ENCODE results near the gene SNUPN.

SNUPN gene

DNA sequence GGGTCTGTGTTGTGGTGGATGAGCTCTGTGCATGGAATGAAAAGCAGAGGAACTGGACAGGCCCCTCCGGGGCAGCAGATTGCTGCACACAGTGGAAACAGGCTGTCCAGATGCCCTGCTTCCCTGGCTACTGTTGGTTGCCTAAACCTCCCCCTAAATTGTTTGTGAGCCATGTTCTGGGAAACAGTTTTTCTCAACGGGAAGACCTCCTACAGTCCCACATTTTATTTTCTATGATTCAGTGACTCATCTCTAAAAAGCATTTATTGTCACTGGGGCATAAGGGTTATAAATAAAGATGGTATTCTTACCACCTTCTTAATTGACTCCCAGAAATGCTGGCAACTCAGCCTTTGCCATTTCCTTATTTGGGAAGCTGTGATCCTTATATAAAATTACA lies 26.1 kb downstream of the SNUPN start:
- TF ChIP-seq, protein P1, sequence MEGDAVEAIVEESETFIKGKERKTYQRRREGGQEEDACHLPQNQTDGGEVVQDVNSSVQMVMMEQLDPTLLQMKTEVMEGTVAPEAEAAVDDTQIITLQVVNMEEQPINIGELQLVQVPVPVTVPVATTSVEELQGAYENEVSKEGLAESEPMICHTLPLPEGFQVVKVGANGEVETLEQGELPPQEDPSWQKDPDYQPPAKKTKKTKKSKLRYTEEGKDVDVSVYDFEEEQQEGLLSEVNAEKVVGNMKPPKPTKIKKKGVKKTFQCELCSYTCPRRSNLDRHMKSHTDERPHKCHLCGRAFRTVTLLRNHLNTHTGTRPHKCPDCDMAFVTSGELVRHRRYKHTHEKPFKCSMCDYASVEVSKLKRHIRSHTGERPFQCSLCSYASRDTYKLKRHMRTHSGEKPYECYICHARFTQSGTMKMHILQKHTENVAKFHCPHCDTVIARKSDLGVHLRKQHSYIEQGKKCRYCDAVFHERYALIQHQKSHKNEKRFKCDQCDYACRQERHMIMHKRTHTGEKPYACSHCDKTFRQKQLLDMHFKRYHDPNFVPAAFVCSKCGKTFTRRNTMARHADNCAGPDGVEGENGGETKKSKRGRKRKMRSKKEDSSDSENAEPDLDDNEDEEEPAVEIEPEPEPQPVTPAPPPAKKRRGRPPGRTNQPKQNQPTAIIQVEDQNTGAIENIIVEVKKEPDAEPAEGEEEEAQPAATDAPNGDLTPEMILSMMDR (conservative IDR thresholded peaks at IDR 0.05; ENCODE audit: low read depth, low read length): no peak
- no peak overlapping the region for H3K4me3 ChIP-seq (ENCODE audit: low read length)
- no peak for DNase-seq (ENCODE audit: low read depth)

DNA sequence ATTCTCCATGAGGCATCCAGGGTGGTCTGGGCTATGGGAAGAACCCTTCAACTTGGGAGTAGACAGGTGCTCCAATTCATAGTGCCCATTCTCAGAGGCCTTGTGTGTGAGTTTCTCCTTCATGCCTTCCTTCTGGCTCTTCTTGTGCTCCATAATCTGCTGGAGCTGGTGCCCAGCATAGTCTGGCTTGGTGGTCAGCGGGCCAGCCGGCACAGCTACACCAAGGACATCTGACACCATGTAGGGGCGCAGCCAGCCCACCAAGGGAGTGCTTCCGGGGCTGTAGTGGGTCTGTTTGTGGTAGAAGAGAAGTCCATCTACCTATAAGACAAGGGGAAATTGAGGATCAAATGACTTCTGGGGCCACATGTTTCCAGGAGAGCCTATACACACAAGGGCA lies 27.2 kb downstream of the SNUPN start:
- no peak overlapping the region for H3K4me3 ChIP-seq (ENCODE audit: low read length)
- TF ChIP-seq, protein P1 (conservative IDR thresholded peaks at IDR 0.05; ENCODE audit: low read depth, low read length): no peak
- no peak for DNase-seq (ENCODE audit: low read depth)

DNA sequence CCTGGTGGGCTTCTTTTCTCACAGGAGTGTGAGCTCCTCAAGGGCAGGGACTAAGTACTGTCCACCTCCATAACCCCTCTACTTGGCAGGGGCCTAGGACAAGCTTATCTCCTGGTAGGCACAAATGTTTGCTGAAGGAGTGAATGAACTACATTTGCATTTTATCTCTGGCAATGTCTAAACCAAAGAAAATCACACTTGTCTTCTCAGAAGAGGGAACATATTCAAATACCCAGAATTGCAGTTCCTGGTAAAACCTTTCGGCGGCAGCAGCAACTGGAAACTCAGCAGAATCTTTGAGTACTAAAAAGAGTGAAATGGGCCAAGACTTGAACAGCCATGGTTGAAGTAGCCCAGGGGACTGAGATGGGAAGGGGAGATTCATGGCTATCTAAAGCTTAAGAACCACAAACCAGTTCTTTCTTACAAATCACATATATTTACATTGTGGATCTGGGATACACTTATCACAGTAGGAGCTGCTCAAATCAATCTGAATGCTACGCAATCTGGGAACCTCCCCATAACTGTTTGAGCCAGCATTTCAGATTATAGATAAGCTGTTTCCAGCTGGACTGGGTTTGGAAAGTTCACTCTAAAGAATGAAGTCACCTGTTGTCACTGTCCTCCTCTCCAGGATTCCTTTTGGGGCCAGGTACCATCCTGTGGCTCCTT lies 27.7 kb downstream of the SNUPN start:
- no peak for DNase-seq (ENCODE audit: low read depth)
- no peak overlapping the region for H3K4me3 ChIP-seq (ENCODE audit: low read length)
- TF ChIP-seq, protein P1 (conservative IDR thresholded peaks at IDR 0.05; ENCODE audit: low read depth, low read length): peak; percentile 51

DNA sequence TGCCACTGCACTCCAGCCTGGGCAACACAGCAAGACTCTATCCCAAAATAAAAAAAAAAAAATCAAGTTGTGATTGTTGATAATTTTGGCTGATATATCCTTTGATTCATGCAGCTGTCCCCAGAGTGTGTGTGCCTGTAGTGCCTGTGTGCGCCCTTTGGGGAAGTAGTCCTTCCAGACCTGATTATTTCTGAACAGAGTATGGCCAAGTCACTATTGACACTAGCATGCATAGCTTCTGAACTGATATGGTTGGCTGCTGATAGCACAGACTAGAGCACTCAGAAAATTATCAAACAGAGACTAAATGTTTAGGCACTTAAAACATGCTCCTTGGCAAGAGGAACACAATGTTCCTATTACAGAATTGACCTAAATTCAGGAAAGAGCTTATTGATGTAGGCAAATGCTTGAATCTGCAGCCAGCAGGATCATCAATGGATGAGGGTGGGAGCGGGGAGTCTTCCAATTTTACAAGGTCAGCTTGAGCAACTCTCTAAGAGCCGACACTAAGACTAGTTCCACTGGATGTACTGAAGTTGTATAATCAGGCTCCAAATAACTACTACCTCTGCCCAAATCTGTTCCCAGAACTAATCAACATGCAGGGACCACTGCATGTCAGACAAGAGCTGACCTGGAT lies 28.7 kb downstream of the SNUPN start:
- no peak for DNase-seq (ENCODE audit: low read depth)
- H3K4me3 ChIP-seq (ENCODE audit: low read length): no peak overlapping the region
- TF ChIP-seq, protein P1 (conservative IDR thresholded peaks at IDR 0.05; ENCODE audit: low read depth, low read length): no peak

DNA sequence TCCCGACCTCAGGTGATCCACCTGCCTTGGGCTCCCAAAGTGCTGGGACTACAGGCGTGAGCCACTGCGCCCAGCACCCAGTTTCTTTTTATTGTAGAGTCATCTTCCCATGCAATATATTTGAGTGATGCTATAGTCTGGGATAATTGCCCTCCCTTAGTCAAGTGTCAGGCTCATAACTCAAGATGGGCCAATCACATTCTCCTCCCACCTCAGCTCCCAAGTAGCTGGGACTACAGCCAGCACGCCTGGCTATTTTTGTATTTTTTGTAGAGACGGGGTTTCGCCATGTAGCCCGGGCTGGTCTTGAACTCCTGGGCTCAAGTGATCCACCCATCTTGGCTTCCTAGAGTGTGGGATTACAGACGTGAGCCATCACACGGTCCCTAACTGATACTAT lies 31.2 kb downstream of the SNUPN start:
- TF ChIP-seq, protein P1 (conservative IDR thresholded peaks at IDR 0.05; ENCODE audit: low read depth, low read length): no peak
- DNase-seq (ENCODE audit: low read depth): no peak
- H3K4me3 ChIP-seq (ENCODE audit: low read length): no peak overlapping the region

DNA sequence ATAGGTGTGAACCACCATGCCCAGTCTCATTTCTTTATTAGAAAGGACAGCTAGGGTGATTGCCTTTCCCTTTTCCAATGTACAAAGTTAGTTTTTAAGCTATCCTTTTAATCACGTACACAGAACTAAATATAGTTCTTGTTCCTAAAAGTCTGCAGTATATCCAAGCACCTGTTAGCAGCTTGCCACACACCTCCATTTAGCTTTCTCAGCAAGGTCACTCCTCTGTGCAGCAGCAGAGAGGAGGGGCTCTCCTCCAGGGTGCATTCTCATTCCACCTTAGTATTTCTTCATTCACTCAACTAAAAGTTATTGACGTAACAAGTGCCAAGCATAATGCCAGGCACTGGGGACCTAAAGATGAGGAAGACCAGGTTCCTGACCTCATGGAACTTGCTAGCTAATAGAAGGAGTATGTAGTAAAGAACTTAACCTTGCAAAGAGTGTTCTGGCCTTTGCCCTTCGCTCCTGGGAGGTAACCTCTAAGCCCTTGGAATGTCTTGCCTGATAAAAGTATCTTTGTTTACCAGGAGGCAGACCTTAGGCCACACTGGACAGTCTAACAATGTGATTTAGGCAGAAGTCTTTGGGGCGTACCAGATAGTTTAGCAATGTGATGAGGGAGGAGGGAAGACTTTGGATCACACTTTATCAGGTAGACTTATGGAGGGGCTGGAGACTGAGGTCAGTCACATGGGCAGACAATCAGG lies 33.7 kb downstream of the SNUPN start:
- TF ChIP-seq, protein P1 (conservative IDR thresholded peaks at IDR 0.05; ENCODE audit: low read depth, low read length): no peak
- no peak overlapping the region for H3K4me3 ChIP-seq (ENCODE audit: low read length)
- no peak for DNase-seq (ENCODE audit: low read depth)

Measured in retinal pigment epithelial cell (primary cell).